GM12878 (cell line): ENCODE data around the gene USH2A. TPM values are rescaled to one million over a fixed set of nuclear protein-coding genes. Genes with fewer than 3 reads are reported as not detected.

ENCODE experiments used
- ATAC-seq: fragments of 200-7000 bp; cut with Tn5 transposase; 3 replicates; pipeline ENCODE4 v1.9.1; 2020; ENCODE audit warnings: mild to moderate bottlenecking, moderate library complexity
- BruUV-seq: library from RNA; stranded (reverse); fragments of 400-500 nt; replicated peaks from 2 replicates; lab custom pipeline; 2021; lab: Mats Ljungman, UMichigan
- CTCF ChIA-PET: fragments of 300-600 bp; sonication (Branson Sonifier 250); formaldehyde crosslinking; extraction: SDS; loops from one replicate; lab custom pipeline; 2021; ENCODE audit warnings: inconsistent platforms; lab: Yijun Ruan, JAX
- POLR2A ChIA-PET: fragments of 350-600 bp; formaldehyde crosslinking; extraction: SDS; loops from one replicate; lab custom pipeline; 2021; ENCODE audit warnings: inconsistent platforms; lab: Charles Lee
- RAD21 ChIA-PET: fragments of 300-600 bp; sonication (Branson Sonifier 250); formaldehyde crosslinking; loops from one replicate; lab custom pipeline; 2023; ENCODE audit warnings: antibody characterized with exemption; ENCODE audit not compliant: unreplicated experiment; lab: Charles Lee
- SMC1A ChIA-PET: fragments of 300-600 bp; sonication (Branson Sonifier 250); formaldehyde crosslinking; loops from one replicate; lab custom pipeline; 2023; ENCODE audit not compliant: unreplicated experiment, uncharacterized antibody; lab: Charles Lee
- DNase-seq: peaks from one replicate; pipeline ENCODE4 v3.0.0-alpha.2; 2011; ENCODE audit warnings: low read depth, low spot score
- FAIRE-seq: peaks from 3 replicates; lab custom pipeline; 2011; peaks lifted over from hg19 to GRCh38; lab: Jason Lieb, UNC
- H2AFZ ChIP-seq: 2 replicates; pipeline ENCODE4 v1.6.0; 2011; ENCODE audit warnings: low read depth, low read length, control low read depth; ENCODE audit not compliant: control insufficient read depth
- H3K27ac ChIP-seq: 2 replicates; pipeline ENCODE4 v1.5.1; 2011; ENCODE audit warnings: control low read depth; ENCODE audit not compliant: control insufficient read depth, insufficient read depth
- H3K27me3 ChIP-seq, 2 experiments: replicated peaks in 1 of 2; 2 replicates each; pipeline versions ENCODE4 v1.6.0 to v1.6.1; 2011; ENCODE audit warnings: low read length in 1 of 2; ENCODE audit not compliant: control insufficient read depth in 2 of 2, insufficient read depth in 2 of 2
- H3K36me3 ChIP-seq, 2 experiments: 2 replicates each; pipeline ENCODE4 v1.5.1; 2011; ENCODE audit warnings: low read length in 1 of 2; ENCODE audit not compliant: control insufficient read depth in 2 of 2, insufficient read depth in 2 of 2
- H3K4me1 ChIP-seq: 2 replicates; pipeline ENCODE4 v1.6.1; 2011; ENCODE audit warnings: mild to moderate bottlenecking, low read length, moderate library complexity, mixed read lengths; ENCODE audit not compliant: control insufficient read depth, insufficient read depth
- H3K4me2 ChIP-seq: 2 replicates; pipeline ENCODE4 v1.6.0; 2011; ENCODE audit warnings: control low read depth; ENCODE audit not compliant: control insufficient read depth, insufficient read depth
- H3K4me3 ChIP-seq: fragments of 200-600 bp; sonication (generic); 2 replicates; pipeline ENCODE4 v1.5.1; 2016
- H3K79me2 ChIP-seq: 2 replicates; pipeline ENCODE4 v1.6.0; 2011; ENCODE audit warnings: low read length; ENCODE audit not compliant: control insufficient read depth, insufficient read depth
- H3K9ac ChIP-seq: 2 replicates; pipeline ENCODE4 v1.8.0; 2011; ENCODE audit warnings: low read length, control low read depth, mixed read lengths; ENCODE audit not compliant: control insufficient read depth, insufficient read depth
- H3K9me3 ChIP-seq: replicated peaks from 3 replicates; pipeline ENCODE4 v1.5.1; 2011; ENCODE audit warnings: mild to moderate bottlenecking, low read length; ENCODE audit not compliant: control insufficient read depth, insufficient read depth
- H4K20me1 ChIP-seq: 2 replicates; pipeline ENCODE4 v1.6.0; 2011; ENCODE audit not compliant: control insufficient read depth, insufficient read depth
- CTCF ChIP-seq, 3 experiments: IDR thresholded peaks in 2 of 3; conservative IDR thresholded peaks in 1 of 3; 2 replicates each; pipeline ENCODE4 v1.5.1; 2011; ENCODE audit warnings: low read depth in 3 of 3, low read length in 3 of 3, mild to moderate bottlenecking in 3 of 3, control low read depth in 2 of 3, moderate library complexity in 2 of 3, inconsistent platforms in 1 of 3, mixed read lengths in 1 of 3; ENCODE audit not compliant: control insufficient read depth in 2 of 3, insufficient read depth in 1 of 3; ENCODE audit errors: extremely low read depth in 1 of 3
- DPF2 ChIP-seq: fragments of 450-650 bp; IDR thresholded peaks from 2 replicates; pipeline ENCODE4 v1.6.1; 2017; ENCODE audit warnings: mild to moderate bottlenecking
- GATAD2B ChIP-seq: fragments of 450-650 bp; conservative IDR thresholded peaks from 2 replicates; pipeline ENCODE4 v1.6.1; 2017; ENCODE audit warnings: low read depth, mild to moderate bottlenecking, moderate library complexity
- IKZF1 ChIP-seq: fragments of 450-650 bp; conservative IDR thresholded peaks from 2 replicates; pipeline ENCODE4 v1.6.1; 2017; ENCODE audit warnings: antibody characterized with exemption, mild to moderate bottlenecking
- IRF3 ChIP-seq: fragments of 450-650 bp; IDR thresholded peaks from 2 replicates; pipeline ENCODE4 v1.6.1; 2014; ENCODE audit warnings: mild to moderate bottlenecking
- RAD51 ChIP-seq: fragments of 450-650 bp; IDR thresholded peaks from 2 replicates; pipeline ENCODE4 v1.6.1; 2016; ENCODE audit warnings: moderate library complexity, mild to moderate bottlenecking, inconsistent platforms
- RUNX3 ChIP-seq: IDR thresholded peaks from 2 replicates; pipeline ENCODE4 v1.6.1; 2012; ENCODE audit warnings: low read length, inconsistent platforms
- SMARCA5 ChIP-seq: fragments of 450-650 bp; IDR thresholded peaks from 2 replicates; pipeline ENCODE4 v1.6.1; 2017; ENCODE audit warnings: mild to moderate bottlenecking
- STAT1 ChIP-seq: fragments of 450-650 bp; conservative IDR thresholded peaks from 2 replicates; pipeline ENCODE4 v1.6.1; 2014; ENCODE audit warnings: antibody characterized with exemption, mild to moderate bottlenecking
- SUPT20H ChIP-seq: IDR thresholded peaks from 2 replicates; pipeline ENCODE4 v1.6.1; 2011; ENCODE audit warnings: low read depth, mild to moderate bottlenecking, low read length, moderate library complexity, borderline replicate concordance; ENCODE audit not compliant: control insufficient read depth
- ZBTB33 ChIP-seq: fragments of 450-650 bp; IDR thresholded peaks from 2 replicates; pipeline ENCODE4 v1.6.1; 2017; ENCODE audit warnings: mild to moderate bottlenecking
- ZZZ3 ChIP-seq: IDR thresholded peaks from 2 replicates; pipeline ENCODE4 v1.6.1; 2011; ENCODE audit warnings: low read depth; ENCODE audit not compliant: control insufficient read depth, insufficient read length
- WGBS: methylation state at CpG from one replicate; pipeline ENCODE4 v1.1.6; 2016; ENCODE audit warnings: low lambda C conversion rate; ENCODE audit not compliant: insufficient replicate concordance, insufficient coverage; ENCODE audit errors: missing lambda C conversion rate; 5-methylcytosine and 5-hydroxymethylcytosine counted together
- in situ Hi-C: fragments of 300-500 bp; cut with MboI; formaldehyde crosslinking; loops from 9 replicates; pipeline ENCODE4 v1.14.3; 2018; ENCODE audit warnings: mixed read lengths
- intact Hi-C: fragments of 100-400 bp; cut with micrococcal nuclease; formaldehyde crosslinking; loops from one replicate; pipeline ENCODE4 v1.14.2; 2022; ENCODE audit not compliant: unreplicated experiment
- polyA plus RNA-seq, 11 experiments: library from polyadenylated mRNA; depleted of rRNA in 4 of 11; unstranded in 6 of 11; stranded (reverse) in 5 of 11; fragments of >200 nt; fragmentation: Nextera tagmentation in 4 of 11; fragmentation: Illumina TruSeq in 1 of 11; extraction: Ambion mirVana in 4 of 11; extraction: Trizol in 1 of 11; gene quantifications; 1 replicate in 1 of 11; 2 replicates in 10 of 11; pipeline versions ENCODE4 v1.2.1 to v1.2.3, GENCODE V29; 2011 to 2016; ENCODE audit warnings: inconsistent platforms in 2 of 11, missing spikeins in 2 of 11, low read depth in 1 of 11
- total RNA-seq, 4 experiments: library from RNA; depleted of rRNA in 3 of 4; stranded (reverse); fragments of >200 nt in 3 of 4; fragmentation: Illumina TruSeq in 1 of 4; extraction: Trizol in 1 of 4; gene quantifications; 2 replicates each; pipeline versions ENCODE4 v1.2.1 to v1.2.3, GENCODE V29; 2013 to 2021

USH2A gene
- total and polyA plus RNA-seq, 10 of the 15 experiments (the other 5 are each of a cell fraction or from before 2014, with no cell fraction given), result under 0.01 to 0.20 (median 0.01) TPM; not detected in 2

- no peak overlapping the region for H3K9ac ChIP-seq
- no TSS peak for BruUV-seq
- H3K4me3 ChIP-seq, result no peak overlapping the region
- FAIRE-seq (no peak), DNase-seq (no peak), ATAC-seq (no peak)
- in situ Hi-C loops (no loop called here), intact Hi-C loops (loop anchor here (10.0 kb wide), 1 partner anchor 288 kb away; no protein-coding TSS in a partner anchor)
- ChIA-PET RAD21 (no interaction called here), POLR2A (no interaction called here), CTCF (no interaction called here), SMC1A (no interaction called here)
- no peak overlapping the region for H3K4me2 ChIP-seq
- H3K4me1 ChIP-seq, result no peaks in the 10 kb centered on the region
- no peaks in the 10 kb centered on the region for H3K36me3 ChIP-seq
- no peak overlapping the region for H2AFZ ChIP-seq
- 57% methylated on average over 4 of the region's 4 CpGs for WGBS
- no peaks in the 10 kb centered on the region for H4K20me1 ChIP-seq
- H3K9me3 ChIP-seq, result no peaks in the 10 kb centered on the region
- H3K27me3 ChIP-seq, result no peaks in the 10 kb centered on the region
- TF ChIP-seq RAD51, result no peak
- TF ChIP-seq ZBTB33, result no peak
- no peak for TF ChIP-seq STAT1
- no peak for TF ChIP-seq IRF3
- no peak for TF ChIP-seq GATAD2B
- TF ChIP-seq ZZZ3, result no peak
- no peak for TF ChIP-seq SUPT20H
- no peak for TF ChIP-seq DPF2
- no peak for TF ChIP-seq SMARCA5
- TF ChIP-seq IKZF1, result no peak
- TF ChIP-seq RUNX3, result no peak
- no peak for TF ChIP-seq CTCF (IDR thresholded peaks at IDR 0.05 in 2 of 3, conservative IDR thresholded peaks at IDR 0.05 in 1 of 3; ENCODE audit: control insufficient read depth in 2 of 3, extremely low read depth in 1 of 3, insufficient read depth in 1 of 3, low read depth in 3 of 3, low read length in 3 of 3)
- H3K27ac ChIP-seq, result no peak overlapping the region
- H3K79me2 ChIP-seq, result no peaks in the 10 kb centered on the region
These were observed 310.1 kb downstream of the USH2A start for GRCh38 chr1:216113181-216113580.
